Activated gamma-delta T cell treated with Interleukin-2 at 50 U/mL for 16 hours (primary cell): ENCODE data around the gene CD82.

Experiments used
- DNase-seq: peaks from one replicate; pipeline ENCODE4 v3.0.0-alpha.2; 2020

The CD82 gene

GRCh38 chr11:44561964-44562734 is 3.3 kb upstream of the CD82 start:
- no peak for DNase-seq

- no peak for DNase-seq
Measured at GRCh38 chr11:44562845-44563460, 2.5 kb upstream of the CD82 start.

- no peak for DNase-seq
Measured at GRCh38 chr11:44563711-44564110, 1.8 kb upstream of the CD82 start.

- no peak for DNase-seq
Measured at GRCh38 chr11:44564166-44564565, 1.3 kb upstream of the CD82 start.

- no peak for DNase-seq
Measured at GRCh38 chr11:44564670-44565210, 723 bp upstream of the CD82 start.

- DNase-seq, result no peak
Measured at GRCh38 chr11:44565953-44566949, 788 bp downstream of the CD82 start.

GRCh38 chr11:44566952-44567875 is 1.8 kb downstream of the CD82 start:
- DNase-seq, result no peak

GRCh38 chr11:44567876-44568256 is 2.4 kb downstream of the CD82 start:
- DNase-seq, result no peak

GRCh38 chr11:44568331-44568657 is 2.8 kb downstream of the CD82 start:
- no peak for DNase-seq

GRCh38 chr11:44568658-44569473 is 3.4 kb downstream of the CD82 start:
- peak; percentile 86 for DNase-seq

- no peak for DNase-seq
Measured at GRCh38 chr11:44570411-44571155, 5.1 kb downstream of the CD82 start.

GRCh38 chr11:44571871-44572270 is 6.4 kb downstream of the CD82 start:
- no peak for DNase-seq

- no peak for DNase-seq
Measured at GRCh38 chr11:44572436-44572835, 7.0 kb downstream of the CD82 start.

- no peak for DNase-seq
Measured at GRCh38 chr11:44572884-44573283, 7.4 kb downstream of the CD82 start.

GRCh38 chr11:44573333-44573732 is 7.9 kb downstream of the CD82 start:
- DNase-seq, result no peak

GRCh38 chr11:44574610-44575287 is 9.3 kb downstream of the CD82 start:
- DNase-seq, result peak; percentile 30

- no peak for DNase-seq
Measured at GRCh38 chr11:44575288-44575672, 9.8 kb downstream of the CD82 start.

GRCh38 chr11:44575962-44576361 is 10.5 kb downstream of the CD82 start:
- no peak for DNase-seq

- DNase-seq, result no peak
Measured at GRCh38 chr11:44576656-44577055, 11.2 kb downstream of the CD82 start.
